ENCODE results near the gene FCN1. TPM values are rescaled to one million over a fixed set of nuclear protein-coding genes. Genes with fewer than 3 reads are reported as not detected.

Gene FCN1
- total and polyA plus RNA-seq, 2 of the 8 experiments (the other 6 are each of a cell fraction or from before 2014, with no cell fraction given) = not detected

GRCh38 chr9:134944351-134944802, 26.7 kb upstream of the FCN1 start:
- ChIA-PET CTCF (ENCODE audit: partially characterized antibody) (interaction anchor here (0.7 to 1.2 kb wide), 3 partner anchors 10 to 198 kb away, joined by 3 read pairs; no protein-coding TSS in a partner anchor), POLR2A (ENCODE audit: partially characterized antibody) (no interaction called here)
- no peak overlapping the region for H3K14ac ChIP-seq (ENCODE audit: insufficient read length)
- no peaks in the 10 kb centered on the region; a peak in 1 of 7 replicates for H3K27me3 ChIP-seq (replicated peaks in 1 of 4; ENCODE audit: control insufficient read depth in 3 of 4, extremely low read depth in 1 of 4, insufficient read depth in 3 of 4, low read length in 3 of 4)
- H3K9ac ChIP-seq (replicated peaks in 1 of 4; ENCODE audit: extremely low read depth in 1 of 4, low read depth in 3 of 4, low read length in 3 of 4) = no peak overlapping the region
- no peak overlapping the region for H3K23ac ChIP-seq (ENCODE audit: insufficient read length)
- no peak overlapping the region for H2BK120ac ChIP-seq (replicated peaks; ENCODE audit: low read depth, low read length)
- H3K9me3 ChIP-seq (ENCODE audit: insufficient read depth in 2 of 2, low read depth in 1 of 2, low read length in 1 of 2) = no peaks in the 10 kb centered on the region
- no peaks in the 10 kb centered on the region for H3K36me3 ChIP-seq (ENCODE audit: control insufficient read depth in 2 of 4, insufficient read depth in 4 of 4, low read length in 3 of 4)
- H4K20me1 ChIP-seq (replicated peaks in 1 of 2; ENCODE audit: control insufficient read depth in 1 of 2, insufficient read depth in 2 of 2, low read length in 2 of 2) = peaks cover 0 to 4% of the 10 kb centered on the region in 2 experiments
- peaks cover 0 to 8% (median 3%) of the 10 kb centered on the region in 4 experiments; a peak in 3 of 7 replicates for H3K4me1 ChIP-seq (replicated peaks in 1 of 4; ENCODE audit: control insufficient read depth in 3 of 4, insufficient read depth in 4 of 4, low read length in 3 of 4)
- no peak overlapping the region; the same call in 1 of the 2 replicates for H4K8ac ChIP-seq (ENCODE audit: extremely low read depth, insufficient read depth, low read length)
- no peak overlapping the region for H2BK12ac ChIP-seq (ENCODE audit: low read depth, low read length)
- peak overlapping the region; percentile 27; the same call in 1 of the 2 replicates for H2AFZ ChIP-seq (ENCODE audit: low read length)
- peaks cover 6% of the 10 kb centered on the region; the same call in 1 of the 2 replicates for H3K23me2 ChIP-seq (ENCODE audit: low read depth, low read length)
- H3K56ac ChIP-seq (replicated peaks; ENCODE audit: insufficient read length, low read depth, low read length) = no peak overlapping the region
- 82% methylated on average over 14 of the region's 14 CpGs; no CpG with 5 or more reads in 1 of the 2 experiments for WGBS, 2 experiments (ENCODE audit: extremely low coverage in 1 of 2, insufficient coverage in 1 of 2, insufficient read length in 1 of 2, insufficient replicate concordance in 2 of 2, low coverage in 1 of 2, low lambda C conversion rate in 2 of 2, missing lambda C conversion rate in 1 of 2)
- H4K5ac ChIP-seq (ENCODE audit: insufficient read length, low read depth, low read length) = no peak overlapping the region
- no peaks in the 10 kb centered on the region for H3K79me2 ChIP-seq (ENCODE audit: control insufficient read depth in 1 of 2, insufficient read depth in 2 of 2, low read length in 2 of 2)
- FAIRE-seq = no peak
- no peak overlapping the region for H3K4me3 ChIP-seq (ENCODE audit: extremely low read depth in 1 of 4, insufficient read depth in 2 of 4, low read depth in 3 of 4, low read length in 4 of 4)
- no peak overlapping the region for H2BK5ac ChIP-seq (ENCODE audit: low read depth, low read length)
- H2AK5ac ChIP-seq (ENCODE audit: low read depth, low read length) = no peak overlapping the region
- H3K4me2 ChIP-seq (ENCODE audit: insufficient read depth in 1 of 2, low read depth in 2 of 2, low read length in 2 of 2) = no peak overlapping the region
- no peak overlapping the region for H3K4ac ChIP-seq (replicated peaks; ENCODE audit: insufficient read length, low read depth, low read length)
- H3K27ac ChIP-seq (ENCODE audit: low read depth, low read length) = no peak overlapping the region
- no peak overlapping the region for H4K91ac ChIP-seq (replicated peaks; ENCODE audit: insufficient read length, low read length)
- no peak overlapping the region for H3K18ac ChIP-seq (ENCODE audit: extremely low read depth, low read length)
- no peaks in the 10 kb centered on the region for H3K79me1 ChIP-seq (ENCODE audit: low read depth, low read length)
- H2BK15ac ChIP-seq (ENCODE audit: low read length) = no peak overlapping the region
- H2BK20ac ChIP-seq (ENCODE audit: low read length) = no peak overlapping the region
- DNase-seq (ENCODE audit: low read depth in 1 of 2, low spot score in 2 of 2) = no peak
- TF ChIP-seq SUZ12 (IDR thresholded peaks at IDR 0.05; ENCODE audit: low read length) = no peak
- peak; percentile 57; the same call in 1 of the 2 replicates for TF ChIP-seq MAX (IDR thresholded peaks at IDR 0.05)
- no peak for TF ChIP-seq SAP30 (IDR thresholded peaks at IDR 0.05; ENCODE audit: insufficient read depth, insufficient replicate concordance, low read length)
- TF ChIP-seq POLR2AphosphoS5 (IDR thresholded peaks at IDR 0.05; ENCODE audit: low read depth, low read length) = no peak
- TF ChIP-seq GTF2F1 (IDR thresholded peaks at IDR 0.05; ENCODE audit: borderline replicate concordance, low read depth, low read length) = no peak
- no peak for TF ChIP-seq SIX5 (IDR thresholded peaks at IDR 0.05; ENCODE audit: low read depth, low read length)
- peak; percentile 88 for TF ChIP-seq E2F6 (IDR thresholded peaks at IDR 0.05)
- TF ChIP-seq SP1 (IDR thresholded peaks at IDR 0.05; ENCODE audit: low read depth, low read length) = no peak
- TF ChIP-seq EZH2 (IDR thresholded peaks at IDR 0.05; ENCODE audit: low read depth, low read length, severe bottlenecking) = no peak
- no peak for TF ChIP-seq JUND (IDR thresholded peaks at IDR 0.05; ENCODE audit: low read length)
- no peak for TF ChIP-seq CBX5 (IDR thresholded peaks at IDR 0.05; ENCODE audit: low read depth, low read length)
- TF ChIP-seq RNF2 (IDR thresholded peaks at IDR 0.05; ENCODE audit: borderline replicate concordance, low read depth, low read length, missing control alignments, poor library complexity, severe bottlenecking) = no peak
- TF ChIP-seq NRF1 (IDR thresholded peaks at IDR 0.05; ENCODE audit: low read depth, low read length) = no peak

Measured in H1 (cell line).